ENCODE results near the gene ABCB8.

ABCB8 gene

GRCh38 chr7:151070574-151070960 lies 42.3 kb downstream of the ABCB8 start:
- Histone ChIP-seq H3K27ac (ENCODE audit: low read depth, low read length) (no peak overlapping the region), H3K36me3 (ENCODE audit: insufficient read depth, low read length) (peaks cover 79% of the 10 kb centered on the region)

GRCh38 chr7:151071032-151071866 lies 43.0 kb downstream of the ABCB8 start:
- no peaks in the 10 kb centered on the region for H3K27me3 ChIP-seq (ENCODE audit: control insufficient read depth in 1 of 2, insufficient read depth in 2 of 2, low read length in 2 of 2)
- no peaks in the 10 kb centered on the region for H3K4me1 ChIP-seq (ENCODE audit: insufficient read depth, low read length)
- H3K4me3 ChIP-seq (ENCODE audit: low read depth in 1 of 2, low read length in 2 of 2): no peak overlapping the region
- no peak overlapping the region for H3K27ac ChIP-seq (ENCODE audit: low read depth, low read length)
- no peaks in the 10 kb centered on the region for H3K9me3 ChIP-seq (ENCODE audit: low read length)
- peaks cover 79% of the 10 kb centered on the region for H3K36me3 ChIP-seq (ENCODE audit: insufficient read depth, low read length)
- H3K9ac ChIP-seq (ENCODE audit: low read length): no peak overlapping the region

More at GRCh38 chr7:151070574-151070960, 42.3 kb downstream of the ABCB8 start:
- no peaks in the 10 kb centered on the region for H3K4me1 ChIP-seq (ENCODE audit: insufficient read depth, low read length)
- H3K4me3 ChIP-seq (ENCODE audit: low read depth in 1 of 2, low read length in 2 of 2): no peak overlapping the region
- H3K9me3 ChIP-seq (ENCODE audit: low read length): no peaks in the 10 kb centered on the region
- H3K9ac ChIP-seq (ENCODE audit: low read length): no peak overlapping the region
- no peaks in the 10 kb centered on the region for H3K27me3 ChIP-seq (ENCODE audit: control insufficient read depth in 1 of 2, insufficient read depth in 2 of 2, low read length in 2 of 2)

- peaks cover 61% of the 10 kb centered on the region for H3K36me3 ChIP-seq (ENCODE audit: insufficient read depth, low read length)
- peaks cover 18% of the 10 kb centered on the region for H3K4me1 ChIP-seq (ENCODE audit: insufficient read depth, low read length)
- H3K9ac ChIP-seq (ENCODE audit: low read length): no peak overlapping the region
- H3K9me3 ChIP-seq (ENCODE audit: low read length): no peaks in the 10 kb centered on the region
- H3K27me3 ChIP-seq (ENCODE audit: control insufficient read depth in 1 of 2, insufficient read depth in 2 of 2, low read length in 2 of 2): no peaks in the 10 kb centered on the region
- H3K27ac ChIP-seq (ENCODE audit: low read depth, low read length): no peak overlapping the region
- H3K4me3 ChIP-seq (ENCODE audit: low read depth in 1 of 2, low read length in 2 of 2): no peak overlapping the region
These were observed 45.7 kb downstream of the ABCB8 start for GRCh38 chr7:151073990-151074389.

GRCh38 chr7:151074817-151075661 lies 46.8 kb downstream of the ABCB8 start:
- H3K9me3 ChIP-seq (ENCODE audit: low read length): no peaks in the 10 kb centered on the region
- no peak overlapping the region for H3K27ac ChIP-seq (ENCODE audit: low read depth, low read length)
- peaks cover 50% of the 10 kb centered on the region for H3K36me3 ChIP-seq (ENCODE audit: insufficient read depth, low read length)
- no peak overlapping the region for H3K9ac ChIP-seq (ENCODE audit: low read length)
- H3K27me3 ChIP-seq (ENCODE audit: control insufficient read depth in 1 of 2, insufficient read depth in 2 of 2, low read length in 2 of 2): no peaks in the 10 kb centered on the region
- H3K4me1 ChIP-seq (ENCODE audit: insufficient read depth, low read length): peaks cover 28% of the 10 kb centered on the region
- H3K4me3 ChIP-seq (ENCODE audit: low read depth in 1 of 2, low read length in 2 of 2): no peak overlapping the region

GRCh38 chr7:151075662-151075971 lies 47.4 kb downstream of the ABCB8 start:
- Histone ChIP-seq H3K9ac (ENCODE audit: low read length) (no peak overlapping the region), H3K36me3 (ENCODE audit: insufficient read depth, low read length) (peaks cover 44% of the 10 kb centered on the region), H3K27me3 (ENCODE audit: control insufficient read depth in 1 of 2, insufficient read depth in 2 of 2, low read length in 2 of 2) (no peaks in the 10 kb centered on the region), H3K9me3 (ENCODE audit: low read length) (no peaks in the 10 kb centered on the region), H3K4me3 (ENCODE audit: low read depth in 1 of 2, low read length in 2 of 2) (no peak overlapping the region), H3K27ac (ENCODE audit: low read depth, low read length) (no peak overlapping the region), H3K4me1 (ENCODE audit: insufficient read depth, low read length) (peaks cover 28% of the 10 kb centered on the region)

GRCh38 chr7:151075978-151076426 lies 47.8 kb downstream of the ABCB8 start:
- Histone ChIP-seq H3K27ac (ENCODE audit: low read depth, low read length) (no peak overlapping the region), H3K4me1 (ENCODE audit: insufficient read depth, low read length) (peaks cover 28% of the 10 kb centered on the region), H3K36me3 (ENCODE audit: insufficient read depth, low read length) (peaks cover 40% of the 10 kb centered on the region), H3K9ac (ENCODE audit: low read length) (no peak overlapping the region), H3K9me3 (ENCODE audit: low read length) (no peaks in the 10 kb centered on the region), H3K4me3 (ENCODE audit: low read depth in 1 of 2, low read length in 2 of 2) (no peak overlapping the region), H3K27me3 (ENCODE audit: control insufficient read depth in 1 of 2, insufficient read depth in 2 of 2, low read length in 2 of 2) (no peaks in the 10 kb centered on the region)

- no peak overlapping the region for H3K9ac ChIP-seq (ENCODE audit: low read length)
- H3K4me1 ChIP-seq (ENCODE audit: insufficient read depth, low read length): peaks cover 36% of the 10 kb centered on the region
- peaks cover 32% of the 10 kb centered on the region for H3K36me3 ChIP-seq (ENCODE audit: insufficient read depth, low read length)
- H3K27ac ChIP-seq (ENCODE audit: low read depth, low read length): peak overlapping the region; percentile 24
- H3K27me3 ChIP-seq (ENCODE audit: control insufficient read depth in 1 of 2, insufficient read depth in 2 of 2, low read length in 2 of 2): no peaks in the 10 kb centered on the region
- no peaks in the 10 kb centered on the region for H3K9me3 ChIP-seq (ENCODE audit: low read length)
- no peak overlapping the region for H3K4me3 ChIP-seq (ENCODE audit: low read depth in 1 of 2, low read length in 2 of 2)
These were observed 48.8 kb downstream of the ABCB8 start for GRCh38 chr7:151076863-151077704.

GRCh38 chr7:151077705-151078232 lies 49.5 kb downstream of the ABCB8 start:
- Histone ChIP-seq H3K4me1 (ENCODE audit: insufficient read depth, low read length) (peaks cover 43% of the 10 kb centered on the region), H3K36me3 (ENCODE audit: insufficient read depth, low read length) (peaks cover 29% of the 10 kb centered on the region)

GRCh38 chr7:151078233-151079040 lies 50.2 kb downstream of the ABCB8 start:
- peak overlapping the region; percentile 24 for H3K27ac ChIP-seq (ENCODE audit: low read depth, low read length)
- peaks cover 29% of the 10 kb centered on the region for H3K36me3 ChIP-seq (ENCODE audit: insufficient read depth, low read length)
- H3K4me1 ChIP-seq (ENCODE audit: insufficient read depth, low read length): peaks cover 44% of the 10 kb centered on the region
- H3K9me3 ChIP-seq (ENCODE audit: low read length): no peaks in the 10 kb centered on the region
- no peaks in the 10 kb centered on the region for H3K27me3 ChIP-seq (ENCODE audit: control insufficient read depth in 1 of 2, insufficient read depth in 2 of 2, low read length in 2 of 2)
- no peak overlapping the region for H3K9ac ChIP-seq (ENCODE audit: low read length)
- H3K4me3 ChIP-seq (ENCODE audit: low read depth in 1 of 2, low read length in 2 of 2): no peak overlapping the region

More at GRCh38 chr7:151077705-151078232, 49.5 kb downstream of the ABCB8 start:
- H3K9ac ChIP-seq (ENCODE audit: low read length): no peak overlapping the region
- H3K9me3 ChIP-seq (ENCODE audit: low read length): no peaks in the 10 kb centered on the region
- no peak overlapping the region for H3K4me3 ChIP-seq (ENCODE audit: low read depth in 1 of 2, low read length in 2 of 2)
- peak overlapping the region; percentile 24 for H3K27ac ChIP-seq (ENCODE audit: low read depth, low read length)
- H3K27me3 ChIP-seq (ENCODE audit: control insufficient read depth in 1 of 2, insufficient read depth in 2 of 2, low read length in 2 of 2): no peaks in the 10 kb centered on the region

GRCh38 chr7:151079199-151079910 lies 51.1 kb downstream of the ABCB8 start:
- H3K27me3 ChIP-seq (ENCODE audit: control insufficient read depth in 1 of 2, insufficient read depth in 2 of 2, low read length in 2 of 2): no peaks in the 10 kb centered on the region
- no peaks in the 10 kb centered on the region for H3K9me3 ChIP-seq (ENCODE audit: low read length)
- H3K4me3 ChIP-seq (ENCODE audit: low read depth in 1 of 2, low read length in 2 of 2): peak overlapping the region; percentile 77 to 85
- peak overlapping the region; percentile 58 for H3K9ac ChIP-seq (ENCODE audit: low read length)
- H3K27ac ChIP-seq (ENCODE audit: low read depth, low read length): peak overlapping the region; percentile 91
- H3K4me1 ChIP-seq (ENCODE audit: insufficient read depth, low read length): peaks cover 44% of the 10 kb centered on the region
- H3K36me3 ChIP-seq (ENCODE audit: insufficient read depth, low read length): peaks cover 22% of the 10 kb centered on the region
